Measurements from ENCODE around the gene IGSF9B.

IGSF9B gene

DNA sequence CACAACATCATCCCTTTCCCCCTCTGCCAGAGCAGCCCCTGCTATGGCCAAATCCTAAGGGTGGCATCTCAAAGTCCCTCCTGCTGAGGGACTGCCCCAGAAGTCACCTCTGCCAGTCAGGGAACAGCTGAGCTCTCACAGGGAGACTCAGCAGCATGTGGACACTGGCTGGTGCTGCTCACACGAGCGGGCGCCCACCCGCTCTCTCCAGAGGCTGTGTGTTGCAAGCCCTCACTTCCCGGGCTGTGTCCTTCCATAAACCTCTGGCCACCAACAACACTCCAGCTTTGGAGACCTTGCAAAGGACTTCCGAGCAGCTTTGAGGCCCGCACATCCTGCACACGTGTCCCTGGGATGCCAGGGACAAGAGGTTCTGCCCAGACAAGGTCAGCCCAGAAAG is 2.8 kb downstream of the IGSF9B start:
- no peak for DNase-seq (ENCODE audit: low spot score)

DNA sequence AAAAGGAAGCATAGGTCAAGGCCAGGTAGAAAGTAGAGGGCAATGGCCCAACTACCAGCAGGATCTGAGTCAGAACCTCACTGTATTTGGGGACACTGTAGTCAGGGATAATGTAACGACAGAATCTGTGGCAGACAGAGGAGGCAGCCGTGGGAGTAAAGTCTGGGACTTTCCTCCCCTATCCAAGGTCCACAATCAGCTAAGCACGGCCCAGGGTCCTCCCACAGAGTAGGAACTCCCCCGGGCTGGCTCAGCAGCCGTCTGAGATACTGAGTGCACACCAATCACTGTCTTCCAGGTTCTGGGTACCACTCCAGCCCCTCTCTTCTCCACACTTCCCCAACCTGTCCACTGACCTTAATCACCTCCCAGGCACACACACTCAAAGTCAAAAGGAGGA is 3.2 kb downstream of the IGSF9B start:
- no peak for DNase-seq (ENCODE audit: low spot score)

DNA sequence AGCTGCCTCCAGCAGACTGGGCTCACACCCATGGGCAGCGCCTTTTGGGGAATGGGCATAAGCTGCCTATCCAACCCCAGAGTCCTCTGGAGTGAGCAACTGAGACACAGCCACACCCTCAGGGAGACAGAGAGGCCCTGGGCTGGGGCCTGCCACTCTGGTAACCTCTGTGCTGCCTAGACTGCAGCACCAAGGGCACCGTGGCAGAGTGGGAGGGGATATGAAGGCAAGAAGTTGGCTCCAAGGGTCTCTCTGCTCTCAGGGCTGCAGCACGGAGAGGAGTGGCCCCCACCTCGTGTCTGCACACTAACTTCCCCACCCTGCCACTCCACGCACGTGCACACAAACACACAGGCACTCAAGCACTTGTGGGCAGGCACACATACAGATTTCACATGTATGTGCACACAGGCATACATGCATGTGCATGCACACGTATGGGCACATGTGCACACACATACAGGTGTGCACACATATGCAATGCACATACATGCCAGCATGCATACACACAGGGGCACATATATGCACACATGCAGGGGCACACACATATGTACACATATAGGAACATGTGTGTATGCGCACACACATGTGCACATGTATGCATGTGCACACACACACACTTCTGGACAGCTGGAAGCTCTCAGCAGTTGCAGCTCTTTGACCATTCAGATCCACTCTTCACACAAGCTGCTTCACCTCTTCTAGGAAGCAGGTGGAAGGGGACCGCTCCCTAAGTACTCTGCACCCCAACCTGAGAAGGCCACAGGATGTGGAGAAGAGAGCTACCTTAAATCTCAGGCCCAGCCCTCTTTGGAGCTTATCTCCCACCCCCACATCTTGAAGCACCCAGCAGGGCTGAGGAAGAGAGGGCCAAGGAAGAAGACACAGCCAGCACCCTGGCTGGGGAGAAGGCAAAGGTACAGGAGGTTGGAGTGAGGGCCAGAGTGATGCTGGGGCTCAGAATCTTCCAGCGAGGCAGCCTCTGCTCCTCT is 4.3 kb downstream of the IGSF9B start:
- no peak for DNase-seq (ENCODE audit: low spot score)

DNA sequence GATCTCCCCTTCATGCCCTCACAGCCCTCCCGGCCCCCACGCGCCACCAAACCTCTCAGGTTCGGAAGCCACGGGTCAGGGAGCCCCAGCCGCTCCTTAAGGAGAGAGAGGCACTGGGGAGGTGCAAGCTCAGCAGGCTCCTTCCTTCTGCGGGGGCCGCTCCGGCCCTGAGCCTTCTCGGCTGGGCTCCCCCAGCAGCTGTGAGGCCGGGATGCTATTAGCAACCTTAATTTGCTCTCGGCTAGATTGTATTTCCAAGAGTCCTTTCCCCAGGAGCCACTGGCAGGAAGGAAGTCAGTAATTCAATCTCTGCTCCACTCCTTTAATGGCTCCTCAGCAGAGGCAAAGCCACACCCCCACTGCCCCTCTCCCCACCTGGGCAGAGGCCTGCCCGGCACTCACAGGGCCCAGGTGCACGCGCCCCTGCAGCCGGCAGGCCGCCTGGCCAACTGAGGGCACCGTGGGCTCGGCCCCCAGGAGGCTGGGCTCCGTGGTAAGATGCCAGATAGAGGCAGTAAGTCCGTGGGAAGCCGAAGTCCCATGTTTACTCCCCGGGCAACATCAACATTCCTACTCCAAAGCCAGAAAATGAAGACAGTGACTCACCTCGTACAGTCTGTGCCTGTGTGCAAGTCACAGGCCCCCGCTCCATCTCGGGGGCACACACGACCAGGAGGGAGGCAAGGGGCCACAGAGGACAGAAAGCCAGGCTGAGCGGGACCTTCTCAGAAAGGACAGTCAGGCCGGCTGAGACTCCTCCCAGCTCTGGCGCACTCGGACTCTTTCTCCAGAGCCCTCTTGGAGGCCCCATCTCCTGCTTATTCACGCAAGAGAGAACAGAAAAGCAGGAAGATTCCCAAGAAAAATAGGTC is 5.2 kb downstream of the IGSF9B start:
- DNase-seq (ENCODE audit: low spot score) = no peak

DNA sequence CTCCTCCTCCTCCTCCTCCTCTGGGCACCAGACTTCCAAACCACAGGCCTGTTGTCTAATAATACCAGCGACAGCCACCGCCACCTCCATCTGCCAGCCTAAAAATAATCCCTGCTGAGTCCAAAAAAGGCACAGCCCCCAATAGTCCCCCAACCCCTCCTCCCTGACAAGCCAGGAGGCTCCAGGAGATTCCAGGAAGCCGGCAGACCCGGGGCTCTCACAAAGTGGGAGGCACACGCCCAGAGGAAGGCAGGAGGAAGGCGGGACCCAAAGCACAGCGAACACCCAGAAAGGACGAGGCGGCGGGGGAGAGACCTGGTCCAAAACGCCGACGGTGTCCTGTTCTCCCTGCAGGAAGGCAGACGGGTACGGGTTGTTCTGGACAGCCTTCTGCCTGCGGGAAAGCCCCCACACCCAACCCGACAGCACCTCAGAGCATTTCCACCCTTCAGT is 5.9 kb downstream of the IGSF9B start:
- DNase-seq (ENCODE audit: low spot score) = no peak

DNA sequence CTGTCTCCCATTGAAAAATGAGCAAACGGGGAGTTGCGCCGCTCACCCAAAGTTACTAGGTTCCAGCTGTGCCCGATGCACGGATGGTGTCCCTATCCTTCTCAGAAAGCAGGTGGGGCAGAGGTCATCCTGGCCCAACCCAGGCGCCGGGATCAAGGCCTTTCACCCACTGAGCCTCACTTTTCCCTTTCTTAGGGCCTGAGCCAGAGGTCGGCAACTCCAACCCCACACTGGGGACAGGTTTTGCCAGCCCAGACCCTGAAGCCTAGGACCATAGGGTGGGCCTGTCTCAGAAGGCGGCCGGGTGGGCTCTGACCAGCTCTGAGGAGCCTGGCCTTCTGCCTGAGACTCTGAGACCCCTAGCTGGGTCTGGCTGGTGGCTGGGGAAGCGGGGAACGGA is 6.3 kb downstream of the IGSF9B start:
- DNase-seq (ENCODE audit: low spot score) = no peak

DNA sequence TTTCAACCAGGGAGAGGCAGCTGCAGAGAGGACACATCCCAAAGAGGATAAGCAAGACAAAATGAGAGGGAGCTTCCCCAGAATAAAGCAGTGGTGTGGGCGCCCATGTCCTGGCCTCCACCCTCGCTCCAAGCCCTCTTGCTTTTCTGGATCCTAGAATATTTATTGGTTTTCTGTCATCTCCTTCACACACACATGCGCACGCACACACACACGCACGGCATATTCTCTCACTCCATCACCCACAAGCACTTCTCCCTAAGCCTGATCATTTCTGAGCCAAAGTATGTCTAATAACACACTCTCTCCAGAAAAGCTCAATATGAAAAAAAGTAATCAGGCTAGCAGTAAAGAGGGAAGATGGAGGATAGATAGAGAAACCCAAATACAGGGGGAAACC is 7.6 kb downstream of the IGSF9B start:
- DNase-seq (ENCODE audit: low spot score) = no peak

DNA sequence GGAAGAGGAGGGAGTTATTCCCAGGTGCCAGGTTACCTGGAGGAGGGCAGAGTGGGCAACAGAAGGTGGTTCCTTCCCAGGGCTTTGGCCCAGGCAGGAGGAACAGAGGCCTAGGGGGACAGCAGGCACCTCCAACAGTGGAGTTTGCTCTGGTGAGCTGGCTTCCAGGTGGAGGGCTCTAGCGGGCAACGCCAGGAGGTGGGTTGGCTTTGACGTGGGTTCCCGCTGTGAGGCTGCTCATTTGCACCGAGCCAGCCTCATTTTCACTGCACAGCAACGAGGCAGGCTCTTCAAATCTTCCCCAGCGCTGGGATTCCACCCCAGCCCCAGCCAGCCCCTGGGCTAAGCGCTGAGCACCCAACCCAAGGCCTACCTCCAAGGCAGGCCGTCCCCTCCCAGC is 8.1 kb downstream of the IGSF9B start:
- no peak for DNase-seq (ENCODE audit: low spot score)

DNA sequence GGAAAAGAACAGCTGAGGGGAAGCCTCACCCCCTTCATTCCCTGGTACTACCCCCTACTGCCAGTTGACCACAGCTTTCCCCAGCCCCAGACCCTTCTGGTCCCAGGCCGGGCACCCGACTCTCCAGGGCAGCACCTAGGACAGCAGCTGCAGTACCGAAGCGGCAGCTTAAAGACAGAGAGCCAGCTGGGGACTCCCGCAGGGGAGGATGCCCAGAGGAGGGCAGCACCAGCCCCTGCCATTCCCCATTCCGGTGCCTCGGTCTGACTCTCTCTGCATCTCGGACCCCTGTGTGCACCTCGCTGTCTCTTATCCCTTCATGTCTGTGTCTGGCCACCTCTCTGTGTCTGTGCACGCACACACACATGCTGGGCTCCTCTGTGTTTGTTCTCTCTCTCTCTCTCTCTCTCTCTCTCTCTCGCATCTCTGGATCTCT is 9.4 kb downstream of the IGSF9B start:
- DNase-seq (ENCODE audit: low spot score) = no peak

DNA sequence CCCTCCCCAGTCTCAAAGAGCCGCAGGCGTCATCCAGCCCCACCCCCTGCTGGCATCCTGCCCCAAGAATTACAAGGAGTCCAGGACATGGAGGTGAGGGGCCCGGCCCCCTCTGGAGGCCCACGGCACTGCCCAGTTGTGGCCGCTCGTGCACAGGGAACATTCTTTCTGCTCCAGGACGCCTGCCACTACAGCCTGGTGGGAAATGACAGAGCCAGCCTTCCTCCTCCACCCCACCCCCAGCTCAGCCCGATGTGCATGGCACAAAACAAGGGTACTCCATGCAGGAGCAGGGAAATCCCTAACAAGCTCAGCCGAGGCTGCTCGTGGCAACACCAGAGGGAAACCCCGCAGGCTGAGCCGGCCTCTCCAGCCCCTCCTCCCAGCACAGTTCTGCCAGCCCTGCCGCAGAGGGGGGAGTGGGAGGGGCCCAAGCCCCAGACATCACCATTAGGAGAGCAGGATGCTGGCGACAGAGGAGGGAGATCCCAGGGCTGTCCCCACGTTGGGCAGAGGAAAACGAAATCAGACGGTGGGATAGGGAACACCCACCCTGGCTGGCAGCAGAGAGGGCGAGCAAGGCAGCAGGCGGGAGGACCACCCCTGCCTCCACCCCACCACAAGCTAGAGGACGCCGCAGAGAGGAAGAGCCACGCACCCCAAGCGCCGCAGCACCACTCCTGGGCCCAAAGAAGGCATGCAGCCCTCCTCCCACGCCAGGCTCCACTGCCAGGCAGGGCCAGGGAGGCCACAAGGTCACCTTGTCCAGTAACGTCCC is 10.0 kb downstream of the IGSF9B start:
- no peak for DNase-seq (ENCODE audit: low spot score)

DNA sequence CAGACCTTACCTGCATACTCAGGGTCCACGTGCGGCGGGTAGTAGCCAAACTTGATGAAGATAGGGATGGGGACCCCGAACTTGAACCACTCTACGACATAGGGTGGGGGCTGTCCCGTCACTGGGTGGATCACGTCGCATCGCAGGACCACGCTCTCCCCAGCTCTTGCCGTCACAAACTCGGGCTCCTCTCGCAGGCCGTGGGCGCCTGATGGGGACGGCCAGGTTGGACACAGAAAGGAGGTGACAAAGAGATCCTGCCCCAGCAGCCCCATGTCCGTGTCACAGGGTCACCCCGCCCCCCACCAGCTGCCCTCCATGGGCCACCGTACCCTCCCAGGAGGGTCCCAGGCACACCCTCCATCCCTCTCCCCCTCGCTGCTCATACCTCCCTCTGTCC is 10.7 kb downstream of the IGSF9B start:
- no peak for DNase-seq (ENCODE audit: low spot score)

DNA sequence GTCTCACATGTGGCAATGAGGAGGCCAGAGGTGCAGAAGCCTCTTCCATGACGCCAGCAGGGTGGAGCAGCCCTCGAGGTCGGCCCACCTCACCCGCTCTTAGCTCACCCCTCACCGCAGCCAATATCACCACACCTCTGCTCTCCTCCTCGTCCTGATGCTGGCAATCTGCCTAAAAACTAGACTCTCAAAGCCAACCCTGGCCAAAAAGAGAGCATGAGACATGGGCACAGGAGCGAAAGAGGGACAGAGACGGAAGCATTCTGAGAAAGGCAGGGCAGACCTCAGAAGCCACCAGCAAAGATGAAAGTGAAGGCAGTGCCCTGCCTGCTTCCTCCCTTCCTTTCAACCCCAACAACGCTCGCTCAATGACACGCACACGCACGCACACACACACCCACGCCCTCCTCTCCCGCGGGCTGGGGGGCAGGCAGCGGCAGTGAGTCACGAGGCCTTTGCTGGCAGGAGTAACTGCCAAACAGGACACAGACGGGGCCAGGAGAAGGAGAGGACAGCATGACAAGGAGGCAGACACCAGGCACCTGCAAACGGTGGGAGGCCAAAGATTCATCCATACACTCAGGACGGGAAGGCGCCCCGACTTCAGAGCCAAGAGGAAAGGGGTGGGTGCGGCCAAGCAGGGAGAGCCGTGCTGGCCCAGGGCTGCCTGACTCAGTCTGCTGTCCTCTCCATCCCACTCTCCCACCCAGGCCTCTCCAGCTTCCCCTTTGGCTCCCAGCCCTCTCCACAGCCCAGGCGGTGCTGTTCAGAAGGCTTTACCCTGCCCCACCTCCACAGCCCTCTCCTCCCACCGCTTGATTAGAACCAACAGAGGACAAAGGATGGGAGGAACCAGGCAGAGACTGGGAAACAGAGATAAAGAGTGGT is 11.4 kb downstream of the IGSF9B start:
- DNase-seq (ENCODE audit: low spot score) = no peak

DNA sequence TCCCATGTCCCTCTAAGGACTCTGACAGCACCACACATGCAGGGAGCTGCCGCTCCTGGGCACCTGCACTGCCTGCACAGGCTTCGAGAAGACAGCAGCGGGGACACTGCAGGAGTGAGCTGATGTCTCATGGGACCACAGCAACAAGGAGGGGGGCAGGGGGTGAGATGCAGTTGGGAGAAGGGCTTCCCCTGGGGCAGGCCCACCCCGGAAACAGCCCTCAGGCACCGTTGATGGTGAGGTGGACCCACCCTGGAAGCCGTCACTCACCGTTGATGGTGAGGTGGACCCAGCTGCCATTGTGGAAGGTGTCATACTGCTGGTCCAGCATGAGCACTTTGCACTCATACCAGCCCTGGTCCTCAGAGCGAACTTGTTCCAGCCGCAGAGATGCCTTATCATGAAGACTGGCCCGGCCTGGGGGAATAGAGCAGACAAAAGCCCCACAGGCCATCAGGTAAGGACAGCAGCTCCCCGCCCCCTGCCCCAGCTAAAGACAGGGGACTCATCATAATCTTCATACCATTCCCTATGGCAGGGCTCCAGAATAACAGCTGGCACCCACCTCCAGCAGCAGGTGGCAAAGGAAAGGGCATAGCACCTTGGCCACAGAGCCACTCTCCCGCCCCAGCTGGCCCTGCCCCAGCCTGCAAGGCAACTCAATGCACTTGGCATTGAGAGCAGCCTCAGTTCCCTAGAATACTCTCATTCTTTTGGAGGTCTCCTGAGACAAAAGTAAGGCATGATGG is 12.6 kb downstream of the IGSF9B start:
- no peak for DNase-seq (ENCODE audit: low spot score)

DNA sequence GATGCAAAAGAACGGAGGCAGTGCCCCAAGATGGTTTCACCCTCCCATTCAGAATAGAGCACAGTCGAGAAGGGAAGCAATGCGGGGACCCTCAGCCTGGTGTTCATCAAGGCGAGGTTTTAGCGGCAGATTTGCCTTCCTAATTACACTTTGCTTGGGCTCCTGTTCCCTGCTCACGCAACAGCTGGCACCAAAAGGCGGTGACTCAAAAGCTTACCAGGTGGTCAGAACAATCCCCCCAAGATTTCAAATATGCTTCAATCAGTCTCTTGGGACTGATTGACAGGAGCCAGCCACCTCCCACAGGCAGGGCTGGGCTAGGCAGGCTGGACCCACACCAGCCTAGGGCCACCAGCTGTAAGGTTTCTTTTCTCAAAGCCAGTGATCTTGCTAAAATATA is 14.2 kb downstream of the IGSF9B start:
- DNase-seq (ENCODE audit: low spot score) = no peak

DNA sequence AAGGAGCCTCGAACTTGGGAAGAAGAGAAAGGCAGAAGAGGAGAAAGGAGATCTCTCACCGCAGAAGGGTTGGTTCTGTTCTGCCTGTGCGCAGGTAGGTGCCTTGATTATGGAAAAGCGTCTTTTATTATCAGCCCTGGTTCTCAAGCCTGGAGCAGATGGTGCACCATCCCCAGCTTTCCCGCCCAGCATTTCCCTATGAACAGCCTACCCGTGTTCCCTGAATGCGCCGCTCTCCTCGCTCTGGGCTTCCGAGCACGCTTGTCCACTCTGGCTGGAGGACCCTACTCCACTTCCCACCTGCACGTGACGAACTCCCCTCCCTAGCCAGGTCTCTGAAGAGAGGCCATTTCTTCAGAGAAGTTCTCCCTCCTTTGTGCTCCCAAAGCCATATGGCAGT is 15.2 kb downstream of the IGSF9B start:
- no peak for DNase-seq (ENCODE audit: low spot score)

DNA sequence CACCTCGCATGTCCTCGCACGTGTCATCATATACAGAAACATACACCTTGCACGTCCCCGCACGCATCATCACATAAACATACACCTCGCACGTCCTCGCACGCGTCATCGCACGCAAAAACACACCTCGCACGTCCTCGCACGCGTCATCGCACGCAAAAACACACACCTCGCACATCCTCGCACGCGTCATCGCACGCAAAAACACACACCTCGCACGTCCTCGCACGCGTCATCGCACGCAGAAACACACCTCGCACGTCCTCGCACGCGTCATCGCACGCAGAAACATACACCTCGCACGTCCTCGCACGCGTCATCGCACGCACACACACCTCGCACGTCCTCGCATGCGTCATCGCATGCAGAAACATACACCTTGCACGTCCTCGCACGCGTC is 16.7 kb downstream of the IGSF9B start:
- DNase-seq (ENCODE audit: low spot score) = no peak

DNA sequence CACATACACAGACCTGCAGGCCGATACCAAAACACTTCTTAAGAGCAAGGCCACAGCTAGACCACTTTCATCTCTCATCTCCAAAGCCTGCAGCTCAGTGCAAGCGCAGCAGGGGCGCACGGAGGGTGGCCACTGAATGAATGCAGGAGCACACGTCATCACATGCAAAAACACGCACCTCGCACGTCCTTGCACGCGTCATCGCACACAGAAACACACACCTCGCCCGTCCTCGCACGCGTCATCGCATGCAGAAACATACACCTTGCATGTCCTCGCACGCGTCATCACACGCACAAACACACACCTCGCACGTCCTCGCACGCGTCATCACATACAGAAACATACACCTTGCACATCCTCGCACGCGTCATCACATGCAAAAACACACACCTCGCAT is 17.2 kb downstream of the IGSF9B start:
- DNase-seq (ENCODE audit: low spot score) = no peak

DNA sequence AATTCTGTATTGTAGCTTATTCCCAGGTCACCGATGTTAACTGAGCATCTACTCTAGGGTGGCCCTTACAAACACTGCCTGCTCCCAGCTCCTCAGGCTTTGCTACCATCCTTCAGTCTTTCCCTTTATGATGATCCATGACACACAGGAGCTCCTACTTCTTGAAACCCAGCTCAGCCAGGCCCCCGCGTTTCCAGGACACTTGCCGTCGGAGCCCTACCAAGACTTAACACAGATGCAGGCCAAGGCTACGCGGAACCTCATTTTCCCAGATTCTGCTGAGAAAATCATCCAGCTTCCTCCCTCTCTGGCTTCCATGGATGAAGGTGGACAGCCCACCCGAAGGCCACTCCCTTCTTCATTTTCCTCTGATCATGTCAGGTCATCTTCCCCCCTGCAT is 18.6 kb downstream of the IGSF9B start:
- no peak for DNase-seq (ENCODE audit: low spot score)

DNA sequence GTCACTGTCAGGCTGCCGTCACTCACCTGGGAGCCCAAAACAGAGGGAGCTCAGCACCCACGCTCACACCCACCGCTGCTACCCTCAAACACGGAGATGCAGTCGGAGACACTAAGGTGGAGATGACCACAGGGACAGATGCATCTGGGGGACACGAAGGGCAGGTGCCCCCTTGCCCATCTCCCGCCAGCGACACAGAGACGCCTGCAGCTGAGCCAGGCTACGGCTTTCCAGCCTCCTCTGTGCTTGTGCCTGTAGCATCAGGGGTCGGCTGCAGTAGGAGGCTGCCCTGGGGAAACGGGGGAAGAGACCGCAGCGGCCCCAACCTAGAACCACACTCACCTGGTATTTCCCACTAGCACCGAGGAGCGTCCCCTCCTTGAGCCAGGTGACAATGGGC is 19.3 kb downstream of the IGSF9B start:
- no peak for DNase-seq (ENCODE audit: low spot score)

DNA sequence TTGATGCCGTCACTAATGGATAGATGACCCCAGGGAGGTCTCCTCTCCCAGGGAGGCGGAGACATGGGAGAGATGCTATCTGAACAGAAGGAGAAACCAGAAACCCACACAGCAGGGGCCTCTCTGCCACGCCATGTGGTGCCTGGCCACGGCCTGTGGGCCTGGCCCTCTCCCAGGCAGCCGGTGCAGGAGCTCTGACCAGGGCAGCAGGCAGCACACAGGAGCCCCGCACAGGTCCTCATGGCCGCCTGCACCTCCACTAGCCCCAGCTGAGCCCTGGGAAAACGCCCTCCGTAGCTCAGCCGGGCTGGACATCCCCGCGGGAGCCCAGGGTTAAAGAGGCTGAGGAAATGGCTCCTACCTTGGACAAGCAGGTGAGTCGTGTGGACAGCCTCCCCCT is 19.8 kb downstream of the IGSF9B start:
- DNase-seq (ENCODE audit: low spot score) = no peak

Data from putamen (tissue), 1 donor.